Measurements from ENCODE around the gene ERG28.
"Not testable (repeated sequence)": the region's sequence is repeated elsewhere in the genome, so short reads cannot be mapped to it uniquely, and the experiment has no call there.

ERG28 gene

GRCh38 chr14:75615200-75615599, 45.5 kb downstream of the ERG28 start:
- DNase-seq, result peak; percentile 51

GRCh38 chr14:75614179-75614578, 46.5 kb downstream of the ERG28 start:
- no peak for DNase-seq

- no peak for DNase-seq
Observed at GRCh38 chr14:75612157-75612556, 48.5 kb downstream of the ERG28 start.

GRCh38 chr14:75610834-75611233, 49.8 kb downstream of the ERG28 start:
- no peak for DNase-seq

- no peak for DNase-seq
Observed at GRCh38 chr14:75609606-75610475, 50.8 kb downstream of the ERG28 start.

- no peak for DNase-seq
Observed at GRCh38 chr14:75609116-75609515, 51.6 kb downstream of the ERG28 start.

GRCh38 chr14:75607842-75608640, 52.6 kb downstream of the ERG28 start:
- DNase-seq, result no peak

- DNase-seq, result no peak
Observed at GRCh38 chr14:75607044-75607443, 53.6 kb downstream of the ERG28 start.

GRCh38 chr14:75605916-75606315, 54.8 kb downstream of the ERG28 start:
- no peak for DNase-seq

- DNase-seq, result peak; percentile 36
Observed at GRCh38 chr14:75604979-75605851, 55.5 kb downstream of the ERG28 start.

- no peak for DNase-seq
Observed at GRCh38 chr14:75602503-75602902, 58.2 kb downstream of the ERG28 start.

GRCh38 chr14:75601061-75601460, 59.6 kb downstream of the ERG28 start:
- not testable (repeated sequence) for DNase-seq

GRCh38 chr14:75600100-75600499, 60.6 kb downstream of the ERG28 start:
- not testable (repeated sequence) for DNase-seq
